Measurements from ENCODE around the gene PTP4A1. TPM values are rescaled to one million over a fixed set of nuclear protein-coding genes. Genes with fewer than 3 reads are reported as not detected.
"Not testable (repeated sequence)": the region's sequence is repeated elsewhere in the genome, so short reads cannot be mapped to it uniquely, and the experiment has no call there.

The PTP4A1 gene
- total RNA-seq (2014; rRNA removed; shearing (Covaris generic)) = 23.9 and 24.7 TPM in 2 replicates

GRCh38 chr6:63572044-63572746 lies at the start of gene PTP4A1, which contains the start of gene LOC128125822:
TSS of gene PTP4A1 (plus strand) at chr6:63572480. CDS start at chr6:63576881, 4,401 bp downstream.
TSS of gene LOC128125822 (plus strand) at chr6:63572480.
- peak; percentile 95 for DNase-seq (ENCODE audit: low spot score)

GRCh38 chr6:63522911-63523287 lies 49.4 kb upstream of the PTP4A1 start:
- DNase-seq (ENCODE audit: low spot score) = not testable (repeated sequence)

- no peak for DNase-seq (ENCODE audit: low spot score)
These were observed 48.6 kb upstream of the PTP4A1 start for GRCh38 chr6:63523630-63524029.

- no peak for DNase-seq (ENCODE audit: low spot score)
These were observed 46.9 kb upstream of the PTP4A1 start for GRCh38 chr6:63525186-63525878.

- no peak for DNase-seq (ENCODE audit: low spot score)
These were observed 45.3 kb upstream of the PTP4A1 start for GRCh38 chr6:63526931-63527330.

GRCh38 chr6:63527658-63528514 lies 44.4 kb upstream of the PTP4A1 start:
- peak; percentile 59 for DNase-seq (ENCODE audit: low spot score)

- no peak for DNase-seq (ENCODE audit: low spot score)
These were observed 42.8 kb upstream of the PTP4A1 start for GRCh38 chr6:63529498-63529897.

GRCh38 chr6:63530182-63530581 lies 42.1 kb upstream of the PTP4A1 start:
- no peak for DNase-seq (ENCODE audit: low spot score)

- DNase-seq (ENCODE audit: low spot score) = no peak
These were observed 41.3 kb upstream of the PTP4A1 start for GRCh38 chr6:63530991-63531390.

- DNase-seq (ENCODE audit: low spot score) = no peak
These were observed 39.3 kb upstream of the PTP4A1 start for GRCh38 chr6:63533026-63533425.

- DNase-seq (ENCODE audit: low spot score) = no peak
These were observed 38.3 kb upstream of the PTP4A1 start for GRCh38 chr6:63533952-63534351.

GRCh38 chr6:63537201-63537958 lies 34.9 kb upstream of the PTP4A1 start:
- DNase-seq (ENCODE audit: low spot score) = no peak

- DNase-seq (ENCODE audit: low spot score) = no peak
These were observed 34.4 kb upstream of the PTP4A1 start for GRCh38 chr6:63537959-63538300.

- DNase-seq (ENCODE audit: low spot score) = no peak
These were observed 33.7 kb upstream of the PTP4A1 start for GRCh38 chr6:63538550-63538949.

- DNase-seq (ENCODE audit: low spot score) = no peak
These were observed 29.3 kb upstream of the PTP4A1 start for GRCh38 chr6:63543001-63543400.

GRCh38 chr6:63543982-63544381 lies 28.3 kb upstream of the PTP4A1 start:
- DNase-seq (ENCODE audit: low spot score) = no peak

GRCh38 chr6:63546236-63546635 lies 26.0 kb upstream of the PTP4A1 start:
- no peak for DNase-seq (ENCODE audit: low spot score)

GRCh38 chr6:63546697-63547096 lies 25.6 kb upstream of the PTP4A1 start:
- DNase-seq (ENCODE audit: low spot score) = no peak

- no peak for DNase-seq (ENCODE audit: low spot score)
These were observed 23.2 kb upstream of the PTP4A1 start for GRCh38 chr6:63549076-63549475.

- DNase-seq (ENCODE audit: low spot score) = no peak
These were observed 19.1 kb upstream of the PTP4A1 start for GRCh38 chr6:63553208-63553607.

- no peak for DNase-seq (ENCODE audit: low spot score)
These were observed 18.4 kb upstream of the PTP4A1 start for GRCh38 chr6:63553900-63554299.

- DNase-seq (ENCODE audit: low spot score) = no peak
These were observed 17.5 kb upstream of the PTP4A1 start for GRCh38 chr6:63554782-63555181.
